Measurements from ENCODE around the gene MDFIC.

DNA sequence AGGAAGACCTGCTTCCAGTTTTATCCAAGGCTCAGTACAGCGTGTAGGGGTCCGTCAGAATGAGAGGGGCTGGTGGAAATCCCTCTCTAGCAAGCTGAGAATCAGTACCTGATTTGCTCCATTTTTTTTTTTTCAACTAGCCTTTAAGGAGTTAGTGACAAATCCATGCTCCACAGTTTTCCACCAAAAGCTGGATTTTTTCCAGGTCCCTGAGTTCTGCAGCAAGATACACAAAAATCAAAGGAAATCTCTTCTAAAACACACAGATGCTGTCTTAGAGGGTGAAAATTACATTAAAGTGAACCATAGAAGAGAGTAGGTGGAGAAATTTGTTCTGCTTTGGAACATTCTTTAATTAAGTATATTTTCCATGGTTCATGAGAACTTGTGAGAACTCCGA lies 30.4 kb downstream of the MDFIC start:
- TF ChIP-seq, protein P1, sequence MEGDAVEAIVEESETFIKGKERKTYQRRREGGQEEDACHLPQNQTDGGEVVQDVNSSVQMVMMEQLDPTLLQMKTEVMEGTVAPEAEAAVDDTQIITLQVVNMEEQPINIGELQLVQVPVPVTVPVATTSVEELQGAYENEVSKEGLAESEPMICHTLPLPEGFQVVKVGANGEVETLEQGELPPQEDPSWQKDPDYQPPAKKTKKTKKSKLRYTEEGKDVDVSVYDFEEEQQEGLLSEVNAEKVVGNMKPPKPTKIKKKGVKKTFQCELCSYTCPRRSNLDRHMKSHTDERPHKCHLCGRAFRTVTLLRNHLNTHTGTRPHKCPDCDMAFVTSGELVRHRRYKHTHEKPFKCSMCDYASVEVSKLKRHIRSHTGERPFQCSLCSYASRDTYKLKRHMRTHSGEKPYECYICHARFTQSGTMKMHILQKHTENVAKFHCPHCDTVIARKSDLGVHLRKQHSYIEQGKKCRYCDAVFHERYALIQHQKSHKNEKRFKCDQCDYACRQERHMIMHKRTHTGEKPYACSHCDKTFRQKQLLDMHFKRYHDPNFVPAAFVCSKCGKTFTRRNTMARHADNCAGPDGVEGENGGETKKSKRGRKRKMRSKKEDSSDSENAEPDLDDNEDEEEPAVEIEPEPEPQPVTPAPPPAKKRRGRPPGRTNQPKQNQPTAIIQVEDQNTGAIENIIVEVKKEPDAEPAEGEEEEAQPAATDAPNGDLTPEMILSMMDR (IDR thresholded peaks at IDR 0.05; ENCODE audit: borderline replicate concordance, extremely low read depth, low read length, poor library complexity, severe bottlenecking) = no peak
- no peak for TF ChIP-seq EZH2 (IDR thresholded peaks at IDR 0.05; ENCODE audit: borderline replicate concordance, low read depth, low read length, severe bottlenecking)

Measured in DND-41 (cell line).